ENCODE data around the gene DSCAML1. TPM values are rescaled to one million over a fixed set of nuclear protein-coding genes. Genes with fewer than 3 reads are reported as not detected.

DSCAML1 gene
- total and polyA plus RNA-seq, 10 of the 15 experiments (the other 5 are each of a cell fraction or from before 2014, with no cell fraction given), result 0.03 to 0.18 (median 0.06) TPM; not detected in 1

GRCh38 chr11:117467770-117468169, 329.2 kb downstream of the DSCAML1 start:
- Histone ChIP-seq H3K27ac (ENCODE audit: control insufficient read depth, insufficient read depth) (no peak overlapping the region), H3K4me2 (ENCODE audit: control insufficient read depth, insufficient read depth) (no peak overlapping the region), H3K9me3 (replicated peaks; ENCODE audit: control insufficient read depth, insufficient read depth, low read length) (no peaks in the 10 kb centered on the region), H3K4me3 (no peak overlapping the region), H3K79me2 (ENCODE audit: control insufficient read depth, insufficient read depth, low read length) (no peaks in the 10 kb centered on the region), H3K36me3 (ENCODE audit: control insufficient read depth in 2 of 2, insufficient read depth in 2 of 2, low read length in 1 of 2) (no peaks in the 10 kb centered on the region), H4K20me1 (ENCODE audit: control insufficient read depth, insufficient read depth) (no peaks in the 10 kb centered on the region), H2AFZ (ENCODE audit: control insufficient read depth, low read depth, low read length) (no peak overlapping the region), H3K27me3 (replicated peaks in 1 of 2; ENCODE audit: control insufficient read depth in 2 of 2, insufficient read depth in 2 of 2, low read length in 1 of 2) (no peaks in the 10 kb centered on the region; a peak in 1 of 4 replicates), H3K4me1 (ENCODE audit: control insufficient read depth, insufficient read depth, low read length) (no peaks in the 10 kb centered on the region), H3K9ac (ENCODE audit: control insufficient read depth, insufficient read depth, low read length) (no peak overlapping the region)
- POLR2A ChIA-PET, result no interaction called here
- in situ Hi-C loops (cut with MboI), result no loop called here
- CTCF ChIA-PET, result interaction anchor here (0.6 to 2.6 kb wide), 3 partner anchors 15 to 41 kb away, joined by 3 to 16 read pairs (median 3); no protein-coding TSS in a partner anchor
- 41% methylated on average over 5 of the region's 5 CpGs for WGBS (ENCODE audit: insufficient coverage, insufficient replicate concordance, low lambda C conversion rate, missing lambda C conversion rate)
- FAIRE-seq (no peak), ATAC-seq (no peak), DNase-seq (ENCODE audit: low read depth, low spot score) (no peak)
- no TSS peak for BruUV-seq (replicated peaks)
- intact Hi-C loops (cut with micrococcal nuclease; ENCODE audit: unreplicated experiment), result no loop called here
- RAD21 ChIA-PET (ENCODE audit: unreplicated experiment), result interaction anchor here (2.6 kb wide), 1 partner anchor 41 kb away, joined by 15 read pairs; no protein-coding TSS in a partner anchor
- SMC1A ChIA-PET (ENCODE audit: uncharacterized antibody, unreplicated experiment), result interaction anchor here (1.2 kb wide), 1 partner anchor 39 kb away, joined by 7 read pairs; no protein-coding TSS in a partner anchor
- no peak for TF ChIP-seq SREBF1 (IDR thresholded peaks at IDR 0.05; ENCODE audit: low read length)
- TF ChIP-seq, protein P1, sequence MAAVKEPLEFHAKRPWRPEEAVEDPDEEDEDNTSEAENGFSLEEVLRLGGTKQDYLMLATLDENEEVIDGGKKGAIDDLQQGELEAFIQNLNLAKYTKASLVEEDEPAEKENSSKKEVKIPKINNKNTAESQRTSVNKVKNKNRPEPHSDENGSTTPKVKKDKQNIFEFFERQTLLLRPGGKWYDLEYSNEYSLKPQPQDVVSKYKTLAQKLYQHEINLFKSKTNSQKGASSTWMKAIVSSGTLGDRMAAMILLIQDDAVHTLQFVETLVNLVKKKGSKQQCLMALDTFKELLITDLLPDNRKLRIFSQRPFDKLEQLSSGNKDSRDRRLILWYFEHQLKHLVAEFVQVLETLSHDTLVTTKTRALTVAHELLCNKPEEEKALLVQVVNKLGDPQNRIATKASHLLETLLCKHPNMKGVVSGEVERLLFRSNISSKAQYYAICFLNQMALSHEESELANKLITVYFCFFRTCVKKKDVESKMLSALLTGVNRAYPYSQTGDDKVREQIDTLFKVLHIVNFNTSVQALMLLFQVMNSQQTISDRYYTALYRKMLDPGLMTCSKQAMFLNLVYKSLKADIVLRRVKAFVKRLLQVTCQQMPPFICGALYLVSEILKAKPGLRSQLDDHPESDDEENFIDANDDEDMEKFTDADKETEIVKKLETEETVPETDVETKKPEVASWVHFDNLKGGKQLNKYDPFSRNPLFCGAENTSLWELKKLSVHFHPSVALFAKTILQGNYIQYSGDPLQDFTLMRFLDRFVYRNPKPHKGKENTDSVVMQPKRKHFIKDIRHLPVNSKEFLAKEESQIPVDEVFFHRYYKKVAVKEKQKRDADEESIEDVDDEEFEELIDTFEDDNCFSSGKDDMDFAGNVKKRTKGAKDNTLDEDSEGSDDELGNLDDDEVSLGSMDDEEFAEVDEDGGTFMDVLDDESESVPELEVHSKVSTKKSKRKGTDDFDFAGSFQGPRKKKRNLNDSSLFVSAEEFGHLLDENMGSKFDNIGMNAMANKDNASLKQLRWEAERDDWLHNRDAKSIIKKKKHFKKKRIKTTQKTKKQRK (IDR thresholded peaks at IDR 0.05; ENCODE audit: low read depth, low read length), result no peak
- TF ChIP-seq NFYB (IDR thresholded peaks at IDR 0.05; ENCODE audit: insufficient read depth, low read depth, low read length), result no peak
- TF ChIP-seq SIX5 (IDR thresholded peaks at IDR 0.05; ENCODE audit: low read depth, low read length, severe bottlenecking), result no peak
- TF ChIP-seq JUND (IDR thresholded peaks at IDR 0.05; ENCODE audit: low read depth, low read length), result no peak
- TF ChIP-seq CBX5 (IDR thresholded peaks at IDR 0.05; ENCODE audit: low read depth), result no peak

All from GM12878 (cell line).